GM08714 (cell line): Measurements from ENCODE around the gene DOCK3.
"Not testable (repeated sequence)": the region's sequence is repeated elsewhere in the genome, so short reads cannot be mapped to it uniquely, and the experiment has no call there.

Experiments used
- H3K4me3 ChIP-seq: fragments of 200-500 bp; sonication (Bioruptor generic); 2 replicates; pipeline ENCODE4 v1.5.1; 2014; ENCODE audit warnings: mild to moderate bottlenecking, low read length, inconsistent platforms
- ZNF274 ChIP-seq: IDR thresholded peaks from 2 replicates; pipeline ENCODE4 v1.6.1; 2012; ENCODE audit warnings: mild to moderate bottlenecking, low read depth, low read length

Gene DOCK3

GRCh38 chr3:50961386-50961785 lies 286.7 kb downstream of the DOCK3 start:
- no peak overlapping the region for H3K4me3 ChIP-seq
- TF ChIP-seq ZNF274 = no peak

- no peak overlapping the region for H3K4me3 ChIP-seq
- no peak for TF ChIP-seq ZNF274
These were observed 296.8 kb downstream of the DOCK3 start for GRCh38 chr3:50971487-50971924.

GRCh38 chr3:50972029-50972428 lies 297.3 kb downstream of the DOCK3 start:
- H3K4me3 ChIP-seq = no peak overlapping the region
- TF ChIP-seq ZNF274 = no peak

- not testable (repeated sequence) for H3K4me3 ChIP-seq
These were observed 303.9 kb downstream of the DOCK3 start for GRCh38 chr3:50978586-50978985.

- H3K4me3 ChIP-seq = no peak overlapping the region
- TF ChIP-seq ZNF274 = no peak
These were observed 304.4 kb downstream of the DOCK3 start for GRCh38 chr3:50978991-50979667.

GRCh38 chr3:50982540-50983325 lies 308.0 kb downstream of the DOCK3 start:
- no peak overlapping the region for H3K4me3 ChIP-seq
- TF ChIP-seq ZNF274 = no peak

- no peak for TF ChIP-seq ZNF274
- H3K4me3 ChIP-seq = no peak overlapping the region
These were observed 309.2 kb downstream of the DOCK3 start for GRCh38 chr3:50983887-50984286.

GRCh38 chr3:50985893-50986292 lies 311.2 kb downstream of the DOCK3 start:
- no peak overlapping the region for H3K4me3 ChIP-seq
- no peak for TF ChIP-seq ZNF274

- TF ChIP-seq ZNF274 = no peak
- H3K4me3 ChIP-seq = no peak overlapping the region
These were observed 312.0 kb downstream of the DOCK3 start for GRCh38 chr3:50986726-50987125.

- no peak overlapping the region for H3K4me3 ChIP-seq
- no peak for TF ChIP-seq ZNF274
These were observed 319.8 kb downstream of the DOCK3 start for GRCh38 chr3:50994537-50994936.

GRCh38 chr3:50995085-50995824 lies 320.5 kb downstream of the DOCK3 start:
- no peak overlapping the region for H3K4me3 ChIP-seq
- no peak for TF ChIP-seq ZNF274

GRCh38 chr3:51002495-51002894 lies 327.8 kb downstream of the DOCK3 start:
- TF ChIP-seq ZNF274 = no peak

GRCh38 chr3:51004235-51004634 lies 329.5 kb downstream of the DOCK3 start:
- H3K4me3 ChIP-seq = no peak overlapping the region
- TF ChIP-seq ZNF274 = no peak

More at GRCh38 chr3:51002495-51002894, 327.8 kb downstream of the DOCK3 start:
- H3K4me3 ChIP-seq = no peak overlapping the region

GRCh38 chr3:51024121-51024520 lies 349.4 kb downstream of the DOCK3 start:
- no peak overlapping the region for H3K4me3 ChIP-seq
- TF ChIP-seq ZNF274 = no peak

GRCh38 chr3:51024765-51025632 lies 350.3 kb downstream of the DOCK3 start:
- no peak for TF ChIP-seq ZNF274
- no peak overlapping the region for H3K4me3 ChIP-seq
